H9 (cell line): ENCODE results near the gene AGGF1. TPM values are rescaled to one million over a fixed set of nuclear protein-coding genes. Genes with fewer than 3 reads are reported as not detected.

Source experiments
- DNase-seq: peaks from one replicate; pipeline ENCODE4 v3.0.0-alpha.2; 2017
- H2AFZ ChIP-seq: one replicate; pipeline ENCODE4 v1.6.1; 2013; ENCODE audit warnings: mild to moderate bottlenecking, low read length, control low read depth, moderate library complexity
- H2AK5ac ChIP-seq: 2 replicates; pipeline ENCODE4 v1.6.1; 2013; ENCODE audit warnings: low read length, control low read depth, mixed read lengths; ENCODE audit not compliant: insufficient read length
- H2BK120ac ChIP-seq: one replicate; pipeline ENCODE4 v1.6.1; 2013; ENCODE audit warnings: low read depth, mild to moderate bottlenecking, low read length, control low read depth, inconsistent platforms; ENCODE audit not compliant: poor library complexity, severe bottlenecking
- H2BK12ac ChIP-seq: 2 replicates; pipeline ENCODE4 v1.6.1; 2013; ENCODE audit warnings: low read length, control low read depth, mixed read lengths, low read depth; ENCODE audit not compliant: insufficient read length
- H2BK15ac ChIP-seq: 2 replicates; pipeline ENCODE4 v1.6.1; 2013; ENCODE audit warnings: low read depth, low read length, control low read depth
- H2BK20ac ChIP-seq: one replicate; pipeline ENCODE4 v1.6.1; 2013; ENCODE audit warnings: low read depth, mild to moderate bottlenecking, low read length, control low read depth, inconsistent platforms; ENCODE audit not compliant: poor library complexity, severe bottlenecking
- H2BK5ac ChIP-seq: 2 replicates; pipeline ENCODE4 v1.6.1; 2013; ENCODE audit warnings: low read length, control low read depth, mixed read lengths; ENCODE audit not compliant: insufficient read length
- H3K14ac ChIP-seq: 2 replicates; pipeline ENCODE4 v1.6.1; 2013; ENCODE audit warnings: low read length, control low read depth; ENCODE audit not compliant: insufficient read depth
- H3K18ac ChIP-seq: 2 replicates; pipeline ENCODE4 v1.6.1; 2013; ENCODE audit warnings: low read depth, mild to moderate bottlenecking, mixed read lengths, low read length, control low read depth; ENCODE audit not compliant: insufficient read length
- H3K23ac ChIP-seq: 2 replicates; pipeline ENCODE4 v1.6.1; 2013; ENCODE audit warnings: low read length, control low read depth, mixed read lengths, low read depth; ENCODE audit not compliant: insufficient read length
- H3K23me2 ChIP-seq: 2 replicates; pipeline ENCODE4 v1.6.1; 2013; ENCODE audit warnings: low read depth, mild to moderate bottlenecking, mixed read lengths, low read length, control low read depth; ENCODE audit not compliant: insufficient read length, poor library complexity, severe bottlenecking
- H3K27ac ChIP-seq: 2 replicates; pipeline ENCODE4 v1.5.1; 2013; ENCODE audit warnings: low read length, control low read depth, mixed read lengths, low read depth; ENCODE audit not compliant: insufficient read length
- H3K27me3 ChIP-seq: 2 replicates; pipeline ENCODE4 v1.6.1; 2013; ENCODE audit warnings: low read length, control low read depth, inconsistent platforms; ENCODE audit not compliant: insufficient read depth
- H3K4ac ChIP-seq: 2 replicates; pipeline ENCODE4 v1.6.1; 2013; ENCODE audit warnings: low read depth, mild to moderate bottlenecking, control low read depth, inconsistent platforms, low read length, moderate library complexity
- H3K4me1 ChIP-seq: 2 replicates; pipeline ENCODE4 v1.6.1; 2013; ENCODE audit warnings: low read length, control low read depth, inconsistent platforms; ENCODE audit not compliant: insufficient read depth
- H3K4me2 ChIP-seq: 2 replicates; pipeline ENCODE4 v1.6.1; 2013; ENCODE audit warnings: low read length, control low read depth, mixed read lengths; ENCODE audit not compliant: insufficient read length, insufficient read depth
- H3K56ac ChIP-seq: 2 replicates; pipeline ENCODE4 v1.6.1; 2013; ENCODE audit warnings: low read depth, mild to moderate bottlenecking, mixed read lengths, low read length, control low read depth; ENCODE audit not compliant: insufficient read length
- H3K79me1 ChIP-seq: 2 replicates; pipeline ENCODE4 v1.6.1; 2013; ENCODE audit warnings: low read depth, mild to moderate bottlenecking, moderate library complexity, low read length, control low read depth, inconsistent platforms; ENCODE audit not compliant: insufficient read depth, poor library complexity, severe bottlenecking
- H3K79me2 ChIP-seq: 2 replicates; pipeline ENCODE4 v1.6.1; 2013; ENCODE audit warnings: low read length, control low read depth, inconsistent platforms; ENCODE audit not compliant: insufficient read depth
- H3K9ac ChIP-seq: 2 replicates; pipeline ENCODE4 v1.6.1; 2013; ENCODE audit warnings: low read length, control low read depth, mixed read lengths; ENCODE audit not compliant: insufficient read length; ENCODE audit errors: extremely low read depth
- H3K9me3 ChIP-seq: one replicate; pipeline ENCODE4 v1.6.1; 2013; ENCODE audit warnings: low read depth, low read length, inconsistent platforms; ENCODE audit not compliant: control insufficient read depth
- H3T11ph ChIP-seq: one replicate; pipeline ENCODE4 v1.6.1; 2013; ENCODE audit warnings: mild to moderate bottlenecking, low read length, control low read depth, inconsistent platforms
- H4K20me1 ChIP-seq: one replicate; pipeline ENCODE4 v1.6.1; 2013; ENCODE audit not compliant: control insufficient read depth, insufficient read length, insufficient read depth
- H4K5ac ChIP-seq: 2 replicates; pipeline ENCODE4 v1.6.1; 2013; ENCODE audit warnings: low read depth, mild to moderate bottlenecking, mixed read lengths, low read length, control low read depth; ENCODE audit not compliant: insufficient read length
- H4K8ac ChIP-seq: replicated peaks from 2 replicates; pipeline ENCODE4 v1.6.1; 2013; ENCODE audit warnings: low read length, control low read depth, mixed read lengths, low read depth; ENCODE audit not compliant: insufficient read length
- H4K91ac ChIP-seq: 2 replicates; pipeline ENCODE4 v1.6.1; 2013; ENCODE audit warnings: low read depth, mild to moderate bottlenecking, moderate library complexity, mixed read lengths, low read length, control low read depth; ENCODE audit not compliant: insufficient read length
- H3K27ac Mint-ChIP-seq, 3 experiments: 2 replicates in 2 of 3; 3 replicates in 1 of 3; pipeline ENCODE4 v1.8.0; 2020 to 2021; ENCODE audit warnings: mixed read lengths in 3 of 3, mild to moderate bottlenecking in 1 of 3, moderate library complexity in 1 of 3
- H3K27me3 Mint-ChIP-seq: 2 replicates; pipeline ENCODE4 v1.8.0; 2021; ENCODE audit warnings: low read depth, mild to moderate bottlenecking, moderate library complexity, mixed read lengths
- H3K36me3 Mint-ChIP-seq, 3 experiments: 2 replicates in 2 of 3; 3 replicates in 1 of 3; pipeline ENCODE4 v1.8.0; 2020 to 2021; ENCODE audit warnings: low read depth in 3 of 3, mixed read lengths in 3 of 3; ENCODE audit not compliant: insufficient read depth in 1 of 3
- H3K4me1 Mint-ChIP-seq, 2 experiments: 2 replicates each; pipeline ENCODE4 v1.8.0; 2020; ENCODE audit warnings: mixed read lengths in 2 of 2
- H3K4me3 Mint-ChIP-seq, 2 experiments: 2 replicates in 1 of 2; 3 replicates in 1 of 2; pipeline ENCODE4 v1.8.0; 2020 to 2021; ENCODE audit warnings: mild to moderate bottlenecking in 2 of 2, mixed read lengths in 2 of 2, moderate library complexity in 1 of 2
- H3K9me3 Mint-ChIP-seq, 2 experiments: 2 replicates in 1 of 2; 3 replicates in 1 of 2; pipeline ENCODE4 v1.8.0; 2020; ENCODE audit warnings: mild to moderate bottlenecking in 2 of 2, mixed read lengths in 2 of 2, moderate library complexity in 1 of 2
- WGBS: extraction: QIAGEN DNeasy Blood & Tissue Kit; methylation state at CpG from one replicate; pipeline ENCODE4 v1.1.7; 2013; ENCODE audit warnings: missing lambda C conversion rate, low lambda C conversion rate, mixed read lengths; ENCODE audit not compliant: insufficient read length; ENCODE audit errors: extremely low coverage; 5-methylcytosine and 5-hydroxymethylcytosine counted together
- total RNA-seq: library from RNA; stranded (reverse); gene quantifications from 2 replicates; pipeline ENCODE4 v1.2.1, GENCODE V29; 2021
- TF ChIP-seq, protein P1 (sequence below): fragments of 200-600 bp; sonication (generic); conservative IDR thresholded peaks from 3 replicates; pipeline ENCODE4 v1.8.0; 2021; ENCODE audit warnings: antibody characterized with exemption, mild to moderate bottlenecking

Gene AGGF1
- total RNA-seq, 1 experiment from 2014 or later, result 13.6 TPM

DNA sequence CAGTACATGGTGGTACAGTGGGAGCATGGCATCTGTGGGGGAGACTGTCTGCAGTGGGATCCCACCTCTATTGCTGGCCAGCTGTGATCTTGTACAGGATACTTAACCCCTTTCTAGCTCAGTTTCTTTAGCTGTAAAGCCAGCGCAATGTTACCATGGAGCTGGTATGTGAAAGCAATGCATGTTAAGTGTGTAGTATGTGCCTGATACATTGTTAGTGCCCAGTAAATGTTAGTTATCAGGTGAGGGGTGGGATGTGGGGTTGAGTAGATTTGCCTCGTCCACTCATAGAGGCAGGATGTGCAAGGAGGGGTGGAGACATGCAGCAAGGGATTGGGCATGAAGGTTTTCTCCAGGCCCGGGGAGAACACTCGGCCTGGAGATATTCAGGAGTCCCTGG lies 44.5 kb downstream of the AGGF1 start:
- TF ChIP-seq, protein P1, sequence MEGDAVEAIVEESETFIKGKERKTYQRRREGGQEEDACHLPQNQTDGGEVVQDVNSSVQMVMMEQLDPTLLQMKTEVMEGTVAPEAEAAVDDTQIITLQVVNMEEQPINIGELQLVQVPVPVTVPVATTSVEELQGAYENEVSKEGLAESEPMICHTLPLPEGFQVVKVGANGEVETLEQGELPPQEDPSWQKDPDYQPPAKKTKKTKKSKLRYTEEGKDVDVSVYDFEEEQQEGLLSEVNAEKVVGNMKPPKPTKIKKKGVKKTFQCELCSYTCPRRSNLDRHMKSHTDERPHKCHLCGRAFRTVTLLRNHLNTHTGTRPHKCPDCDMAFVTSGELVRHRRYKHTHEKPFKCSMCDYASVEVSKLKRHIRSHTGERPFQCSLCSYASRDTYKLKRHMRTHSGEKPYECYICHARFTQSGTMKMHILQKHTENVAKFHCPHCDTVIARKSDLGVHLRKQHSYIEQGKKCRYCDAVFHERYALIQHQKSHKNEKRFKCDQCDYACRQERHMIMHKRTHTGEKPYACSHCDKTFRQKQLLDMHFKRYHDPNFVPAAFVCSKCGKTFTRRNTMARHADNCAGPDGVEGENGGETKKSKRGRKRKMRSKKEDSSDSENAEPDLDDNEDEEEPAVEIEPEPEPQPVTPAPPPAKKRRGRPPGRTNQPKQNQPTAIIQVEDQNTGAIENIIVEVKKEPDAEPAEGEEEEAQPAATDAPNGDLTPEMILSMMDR, result no peak
- H3K56ac ChIP-seq, result no peak overlapping the region
- no peak overlapping the region for H2AK5ac ChIP-seq
- no peak overlapping the region for H3K14ac ChIP-seq
- no peak overlapping the region for H3K18ac ChIP-seq
- H3K9me3 ChIP-seq, result no peaks in the 10 kb centered on the region
- no peak overlapping the region for H4K91ac ChIP-seq
- no peak overlapping the region for H4K8ac ChIP-seq
- no peaks in the 10 kb centered on the region for H3K79me2 ChIP-seq
- H4K20me1 ChIP-seq, result no peaks in the 10 kb centered on the region
- Mint-ChIP-seq H3K27ac (no peak overlapping the region), H3K4me1 (peaks cover 8 to 9% of the 10 kb centered on the region in 2 experiments; a peak in 3 of 4 replicates), H3K36me3 (no peaks in the 10 kb centered on the region), H3K9me3 (no peaks in the 10 kb centered on the region), H3K27me3 (peaks cover 7% of the 10 kb centered on the region), H3K4me3 (no peak overlapping the region)
- H3K27me3 ChIP-seq, result no peaks in the 10 kb centered on the region
- no peak overlapping the region for H3K4me2 ChIP-seq
- H3K27ac ChIP-seq, result no peak overlapping the region
- no CpG with 5 or more reads among the region's 4 CpGs for WGBS
- no peaks in the 10 kb centered on the region for H3K4me1 ChIP-seq
- no peak overlapping the region for H3K4ac ChIP-seq
- no peak overlapping the region for H2BK12ac ChIP-seq
- H3T11ph ChIP-seq, result no peak overlapping the region
- H3K23me2 ChIP-seq, result no peaks in the 10 kb centered on the region
- H3K23ac ChIP-seq, result no peak overlapping the region
- H2BK20ac ChIP-seq, result no peak overlapping the region
- DNase-seq, result no peak
- H2BK15ac ChIP-seq, result no peak overlapping the region
- H4K5ac ChIP-seq, result no peak overlapping the region
- H3K79me1 ChIP-seq, result no peaks in the 10 kb centered on the region
- no peak overlapping the region for H2BK120ac ChIP-seq
- no peak overlapping the region for H2AFZ ChIP-seq
- no peak overlapping the region for H3K9ac ChIP-seq
- no peak overlapping the region for H2BK5ac ChIP-seq
